Activated naive CD8-positive, alpha-beta T cell treated with anti-CD3 and anti-CD28 coated beads, Interleukin-2, amount 50 U/mL, for 24 hours (primary cell): ENCODE results near the gene PKP1.

ENCODE experiments used
- ATAC-seq: fragments of 150-1000 bp; cut with Tn5 transposase; one replicate; pipeline ENCODE4 v1.10.0; 2021
- DNase-seq: peaks from one replicate; pipeline ENCODE4 v3.0.0; 2021
- H3K27ac Mint-ChIP-seq: one replicate; pipeline ENCODE4 v1.8.0; 2021; ENCODE audit warnings: mild to moderate bottlenecking, mixed read lengths
- H3K27me3 Mint-ChIP-seq: one replicate; pipeline ENCODE4 v1.8.0; 2021; ENCODE audit warnings: mixed read lengths
- H3K36me3 Mint-ChIP-seq: one replicate; pipeline ENCODE4 v1.8.0; 2021; ENCODE audit warnings: low read depth, mixed read lengths
- H3K4me1 Mint-ChIP-seq: one replicate; pipeline ENCODE4 v1.8.0; 2021; ENCODE audit warnings: mixed read lengths
- H3K4me3 Mint-ChIP-seq: one replicate; pipeline ENCODE4 v1.8.0; 2021; ENCODE audit warnings: mild to moderate bottlenecking, moderate library complexity, mixed read lengths
- H3K9me3 Mint-ChIP-seq: one replicate; pipeline ENCODE4 v1.8.0; 2021; ENCODE audit warnings: mixed read lengths

The PKP1 gene

DNA sequence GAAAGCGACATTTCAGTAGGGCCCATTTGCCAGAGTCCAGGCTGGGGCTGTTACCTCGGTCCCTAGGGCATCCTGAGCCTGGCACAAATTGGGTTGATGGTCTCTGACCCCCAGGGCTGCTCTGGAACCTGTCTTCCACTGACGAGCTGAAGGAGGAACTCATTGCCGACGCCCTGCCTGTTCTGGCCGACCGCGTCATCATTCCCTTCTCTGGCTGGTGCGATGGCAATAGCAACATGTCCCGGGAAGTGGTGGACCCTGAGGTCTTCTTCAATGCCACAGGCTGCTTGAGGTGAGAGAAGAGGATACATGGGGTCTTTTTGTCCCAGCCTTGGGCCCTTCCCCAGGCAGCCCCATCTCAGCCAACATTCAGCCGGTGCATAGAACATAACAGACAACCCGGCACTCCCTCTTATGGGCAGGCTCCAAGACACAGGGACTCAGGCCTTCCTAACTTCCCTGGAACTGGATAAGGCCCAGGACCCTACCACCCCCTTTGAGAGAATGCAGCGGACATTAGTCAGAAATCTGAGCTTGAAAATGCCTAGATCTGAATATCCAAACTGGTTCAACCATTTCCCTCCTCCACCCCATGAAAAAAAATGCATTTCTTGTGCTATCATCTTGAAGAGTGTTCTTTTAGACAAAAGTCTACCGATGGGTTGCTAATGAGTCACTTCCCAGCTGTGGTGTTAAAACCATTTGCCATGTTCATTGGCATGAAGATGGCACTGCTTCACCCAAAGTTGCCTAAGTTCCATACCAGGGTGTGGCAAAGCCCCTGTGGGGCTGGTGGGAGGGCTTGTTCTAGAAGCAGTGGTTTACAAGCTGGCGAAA is 35.4 kb downstream of the PKP1 start:
- Mint-ChIP-seq H3K9me3 (no peaks in the 10 kb centered on the region), H3K36me3 (no peaks in the 10 kb centered on the region), H3K4me3 (no peak overlapping the region), H3K4me1 (no peaks in the 10 kb centered on the region), H3K27me3 (peaks cover 3% of the 10 kb centered on the region), H3K27ac (no peak overlapping the region)
- DNase-seq (no peak), ATAC-seq (no peak)

DNA sequence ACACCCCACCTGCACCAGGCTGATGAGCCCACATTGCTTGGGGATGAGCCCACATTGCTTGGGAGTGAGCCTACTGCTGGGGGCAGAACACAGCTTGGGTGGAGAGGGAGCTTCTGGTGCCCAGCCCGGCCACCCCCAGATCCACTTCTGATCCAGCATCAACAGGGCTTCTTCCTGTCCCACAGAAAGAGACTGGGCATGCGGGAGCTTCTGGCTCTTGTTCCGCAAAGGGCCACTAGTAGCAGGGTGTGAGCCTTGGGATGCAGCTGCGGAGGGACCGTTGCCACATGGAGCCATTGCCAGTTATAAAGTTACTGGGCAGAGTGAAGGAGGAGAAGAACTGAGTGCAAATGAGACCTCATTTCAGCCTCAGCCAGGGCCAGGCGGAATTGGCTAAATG is 36.3 kb downstream of the PKP1 start:
- Mint-ChIP-seq H3K9me3 (no peaks in the 10 kb centered on the region), H3K4me3 (no peak overlapping the region), H3K36me3 (no peaks in the 10 kb centered on the region), H3K27me3 (peaks cover 3% of the 10 kb centered on the region), H3K27ac (no peak overlapping the region), H3K4me1 (no peaks in the 10 kb centered on the region)
- no peak for DNase-seq
- no peak for ATAC-seq

DNA sequence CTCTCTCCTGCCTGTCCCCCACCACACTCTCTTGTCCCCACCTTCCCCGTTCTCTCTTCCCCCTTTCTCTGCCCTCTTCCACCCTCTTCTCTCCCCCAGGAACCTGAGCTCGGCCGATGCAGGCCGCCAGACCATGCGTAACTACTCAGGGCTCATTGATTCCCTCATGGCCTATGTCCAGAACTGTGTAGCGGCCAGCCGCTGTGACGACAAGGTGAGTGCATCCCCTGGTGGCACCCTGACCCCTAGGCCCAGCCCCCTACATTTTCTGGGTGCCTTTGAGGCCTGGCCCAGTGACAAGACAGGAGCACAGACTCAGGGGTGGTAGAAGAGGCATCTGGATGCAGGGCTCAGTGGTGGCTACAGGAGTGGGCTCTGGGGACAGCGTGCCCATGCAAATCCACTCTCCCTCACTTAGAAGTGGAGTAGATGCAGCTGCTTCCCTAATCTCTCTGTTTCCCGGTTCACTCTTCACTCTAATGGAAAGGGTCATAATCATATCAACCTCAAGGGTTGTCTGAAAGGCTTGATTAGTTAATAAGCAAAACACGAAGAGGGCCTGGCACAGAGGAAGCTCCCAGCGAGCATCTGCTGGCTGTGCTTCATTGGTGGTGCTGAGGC is 37.0 kb downstream of the PKP1 start:
- Mint-ChIP-seq H3K27ac (no peak overlapping the region), H3K36me3 (no peaks in the 10 kb centered on the region), H3K9me3 (no peaks in the 10 kb centered on the region), H3K4me1 (no peaks in the 10 kb centered on the region), H3K27me3 (peaks cover 3% of the 10 kb centered on the region), H3K4me3 (no peak overlapping the region)
- DNase-seq (no peak), ATAC-seq (no peak)

DNA sequence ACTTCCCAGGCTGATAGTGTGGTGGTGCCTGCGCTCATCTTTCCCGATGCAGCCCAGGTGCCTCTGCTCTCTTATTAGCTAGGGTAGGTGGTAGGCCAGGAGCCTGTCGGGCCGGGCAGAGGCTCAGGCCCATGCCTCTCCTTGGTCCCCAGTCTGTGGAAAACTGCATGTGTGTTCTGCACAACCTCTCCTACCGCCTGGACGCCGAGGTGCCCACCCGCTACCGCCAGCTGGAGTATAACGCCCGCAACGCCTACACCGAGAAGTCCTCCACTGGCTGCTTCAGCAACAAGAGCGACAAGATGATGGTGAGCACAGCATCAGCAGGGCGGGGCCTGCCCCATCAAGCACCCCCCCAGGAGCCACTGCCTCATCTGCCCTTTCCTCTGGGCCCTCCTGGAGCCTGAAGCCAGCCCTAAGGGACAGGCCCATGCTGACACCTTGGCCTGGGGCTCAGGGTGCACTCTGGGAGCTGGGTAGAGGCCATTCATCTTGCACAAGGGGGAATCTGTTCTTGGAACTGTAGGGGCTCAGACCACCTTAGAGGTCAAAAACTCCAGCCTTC is 38.6 kb downstream of the PKP1 start:
- ATAC-seq (no peak), DNase-seq (no peak)
- Mint-ChIP-seq H3K4me3 (no peak overlapping the region), H3K36me3 (no peaks in the 10 kb centered on the region), H3K27ac (no peak overlapping the region), H3K4me1 (no peaks in the 10 kb centered on the region), H3K27me3 (peaks cover 1% of the 10 kb centered on the region), H3K9me3 (no peaks in the 10 kb centered on the region)

DNA sequence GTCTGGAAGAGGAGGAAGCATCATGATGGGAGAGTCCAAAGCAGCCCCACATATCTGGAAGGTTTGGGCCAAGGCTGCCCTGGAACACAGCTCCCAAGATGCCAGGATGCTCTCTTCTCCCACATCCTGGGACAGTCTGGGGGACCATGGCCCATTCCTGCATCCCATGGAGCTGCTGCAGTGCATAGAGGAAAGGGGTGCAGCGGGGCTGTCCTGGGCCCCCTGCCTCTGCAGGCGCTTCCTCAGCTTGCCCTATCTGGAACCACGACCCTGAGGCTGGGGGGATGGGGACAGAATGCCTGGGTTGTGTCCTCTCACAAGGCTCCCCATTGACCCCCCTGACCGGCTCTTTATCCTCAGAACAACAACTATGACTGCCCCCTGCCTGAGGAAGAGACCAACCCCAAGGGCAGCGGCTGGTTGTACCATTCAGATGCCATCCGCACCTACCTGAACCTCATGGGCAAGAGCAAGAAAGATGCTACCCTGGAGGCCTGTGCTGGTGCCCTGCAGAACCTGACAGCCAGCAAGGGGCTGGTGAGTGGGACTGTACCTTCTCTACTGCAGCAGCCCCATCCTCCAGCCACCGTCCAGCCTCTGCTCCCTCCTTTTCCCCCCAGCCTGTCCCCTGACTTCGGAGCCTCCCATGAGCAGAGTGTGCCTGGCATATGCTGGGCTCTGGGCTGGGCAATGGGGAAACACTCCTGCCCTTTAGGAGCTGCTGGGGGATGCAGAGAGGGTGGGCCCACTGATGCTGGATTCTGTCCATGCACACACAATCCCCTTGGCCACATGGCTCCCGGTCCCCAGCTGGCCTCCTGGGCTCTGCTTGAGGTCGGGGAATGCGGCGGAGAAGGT is 39.6 kb downstream of the PKP1 start:
- peaks cover 1% of the 10 kb centered on the region for H3K27me3 Mint-ChIP-seq
- no peaks in the 10 kb centered on the region for H3K4me1 Mint-ChIP-seq
- ATAC-seq (no peak), DNase-seq (no peak)
- H3K27ac Mint-ChIP-seq, result no peak overlapping the region
- no peaks in the 10 kb centered on the region for H3K36me3 Mint-ChIP-seq
- no peaks in the 10 kb centered on the region for H3K9me3 Mint-ChIP-seq
- H3K4me3 Mint-ChIP-seq, result no peak overlapping the region

DNA sequence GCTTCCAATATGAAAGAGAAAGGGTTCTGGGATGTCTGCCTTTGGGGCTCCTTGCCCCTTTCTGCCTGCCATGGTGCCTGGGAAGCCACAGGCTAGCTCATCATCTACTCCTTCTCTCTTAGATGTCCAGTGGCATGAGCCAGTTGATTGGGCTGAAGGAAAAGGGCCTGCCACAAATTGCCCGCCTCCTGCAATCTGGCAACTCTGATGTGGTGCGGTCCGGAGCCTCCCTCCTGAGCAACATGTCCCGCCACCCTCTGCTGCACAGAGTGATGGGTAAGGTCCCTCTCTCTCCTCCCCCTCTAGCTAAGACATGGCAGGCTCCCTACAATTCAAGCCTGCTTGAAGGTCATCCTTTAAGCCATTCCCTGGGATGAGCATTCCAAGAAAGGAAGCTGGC is 41.0 kb downstream of the PKP1 start:
- peaks cover 1% of the 10 kb centered on the region for H3K27me3 Mint-ChIP-seq
- H3K36me3 Mint-ChIP-seq, result no peaks in the 10 kb centered on the region
- ATAC-seq, result no peak
- no peak overlapping the region for H3K27ac Mint-ChIP-seq
- H3K9me3 Mint-ChIP-seq, result no peaks in the 10 kb centered on the region
- H3K4me3 Mint-ChIP-seq, result no peak overlapping the region
- no peaks in the 10 kb centered on the region for H3K4me1 Mint-ChIP-seq
- no peak for DNase-seq

DNA sequence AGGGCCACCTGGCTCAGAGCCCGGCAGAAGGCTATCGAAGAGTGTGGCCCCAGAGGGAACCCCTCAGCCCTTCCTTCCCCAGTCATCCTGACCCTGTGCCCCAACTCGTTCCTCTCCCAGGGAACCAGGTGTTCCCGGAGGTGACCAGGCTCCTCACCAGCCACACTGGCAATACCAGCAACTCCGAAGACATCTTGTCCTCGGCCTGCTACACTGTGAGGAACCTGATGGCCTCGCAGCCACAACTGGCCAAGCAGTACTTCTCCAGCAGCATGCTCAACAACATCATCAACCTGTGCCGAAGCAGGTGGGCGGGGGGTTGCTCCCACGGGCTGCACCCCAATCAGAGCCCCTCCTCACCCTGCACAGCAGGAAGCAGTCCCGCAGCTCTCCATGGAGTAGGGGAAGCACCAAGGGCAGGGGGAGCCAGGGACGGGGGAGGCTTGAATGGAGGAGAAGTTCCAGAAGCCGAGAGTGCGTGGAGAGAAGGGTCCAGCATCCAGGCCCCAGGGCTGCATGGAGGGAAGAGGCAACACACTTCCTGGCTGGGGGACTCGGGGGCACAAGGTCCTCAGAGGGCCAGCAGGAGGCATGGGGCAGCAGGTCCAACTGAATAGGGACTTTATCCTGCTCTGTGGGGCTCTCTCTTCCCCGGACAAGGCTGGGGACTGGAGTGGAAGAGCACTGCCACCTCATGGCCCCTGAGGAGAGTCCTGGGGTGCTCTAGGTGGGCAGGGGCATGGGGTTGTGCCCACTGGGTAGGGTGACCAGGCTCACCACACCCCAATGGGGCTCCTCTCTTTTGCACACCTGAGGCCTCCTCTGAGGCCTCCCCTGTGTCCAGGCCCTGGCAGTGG is 41.7 kb downstream of the PKP1 start:
- no peak for ATAC-seq
- Mint-ChIP-seq H3K4me1 (no peaks in the 10 kb centered on the region), H3K36me3 (no peaks in the 10 kb centered on the region), H3K27ac (no peak overlapping the region), H3K27me3 (peaks cover 1% of the 10 kb centered on the region), H3K4me3 (no peak overlapping the region), H3K9me3 (no peaks in the 10 kb centered on the region)
- no peak for DNase-seq

DNA sequence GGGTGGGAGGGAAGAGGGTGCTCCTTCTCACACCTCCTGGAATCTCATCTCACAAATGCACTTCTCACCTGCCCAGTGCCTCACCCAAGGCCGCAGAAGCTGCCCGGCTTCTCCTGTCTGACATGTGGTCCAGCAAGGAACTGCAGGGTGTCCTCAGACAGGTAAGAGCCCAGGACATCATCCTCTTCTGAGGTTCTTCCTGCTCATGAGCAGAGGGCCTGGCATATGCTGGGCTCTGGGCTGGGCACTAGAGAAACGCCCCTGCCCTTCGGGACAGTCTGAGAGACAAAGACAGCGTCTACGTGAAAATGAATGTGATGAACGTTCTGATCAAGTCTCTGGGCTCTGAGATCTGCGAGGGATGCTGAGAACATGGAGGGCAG is 42.4 kb downstream of the PKP1 start:
- H3K4me3 Mint-ChIP-seq, result no peak overlapping the region
- no peaks in the 10 kb centered on the region for H3K36me3 Mint-ChIP-seq
- DNase-seq, result no peak
- H3K27ac Mint-ChIP-seq, result no peak overlapping the region
- no peaks in the 10 kb centered on the region for H3K4me1 Mint-ChIP-seq
- no peak for ATAC-seq
- no peaks in the 10 kb centered on the region for H3K9me3 Mint-ChIP-seq
- peaks cover 1% of the 10 kb centered on the region for H3K27me3 Mint-ChIP-seq

DNA sequence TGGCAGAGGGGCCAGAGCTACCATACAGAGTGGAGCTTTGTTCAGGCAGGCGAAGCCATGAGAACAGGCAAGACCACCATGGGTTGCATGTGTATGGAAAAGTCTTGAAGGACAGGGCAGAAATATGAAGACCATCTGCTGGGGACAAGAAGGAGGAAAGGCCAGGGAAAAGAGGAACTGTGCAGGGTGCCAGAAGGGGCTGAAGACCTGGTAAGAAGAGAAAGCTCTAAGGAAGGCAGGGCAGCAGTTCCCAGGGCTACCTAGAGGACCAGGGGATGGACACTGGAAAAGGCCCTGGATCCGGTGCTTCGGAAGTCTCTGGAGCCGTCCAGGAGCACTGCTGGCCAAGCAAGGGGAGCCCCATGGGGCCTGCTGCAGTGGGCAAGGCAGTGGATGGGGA is 43.4 kb downstream of the PKP1 start:
- H3K4me3 Mint-ChIP-seq, result no peak overlapping the region
- no peaks in the 10 kb centered on the region for H3K9me3 Mint-ChIP-seq
- ATAC-seq, result no peak
- no peak for DNase-seq
- no peak overlapping the region for H3K27ac Mint-ChIP-seq
- no peaks in the 10 kb centered on the region for H3K4me1 Mint-ChIP-seq
- no peaks in the 10 kb centered on the region for H3K36me3 Mint-ChIP-seq
- H3K27me3 Mint-ChIP-seq, result peaks cover 1% of the 10 kb centered on the region

DNA sequence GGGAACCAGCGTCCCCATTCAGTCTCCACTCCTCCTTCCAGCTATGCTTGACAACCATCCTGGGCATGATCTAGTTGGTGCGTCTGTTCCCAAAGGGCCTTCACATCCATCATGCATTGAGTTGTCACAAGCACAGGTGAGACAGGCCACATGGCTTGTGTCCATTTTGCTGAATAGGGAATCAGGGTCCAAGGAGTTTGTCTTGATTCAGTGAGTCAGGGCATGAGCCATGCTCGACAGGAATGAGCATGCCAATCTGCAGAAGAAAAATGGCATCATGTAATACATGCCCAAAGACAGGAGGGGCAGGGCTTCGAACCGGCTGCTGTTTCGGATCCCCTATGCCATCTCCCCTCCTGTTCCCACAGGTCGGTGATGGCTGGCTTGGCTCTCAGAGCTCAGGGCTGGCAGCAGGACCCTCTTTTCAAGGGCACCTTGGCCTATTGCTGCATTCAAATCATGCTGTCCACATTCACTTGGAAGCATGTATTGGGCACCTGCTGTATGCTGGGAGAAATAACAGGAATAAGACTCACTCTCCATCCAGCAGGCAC is 44.5 kb downstream of the PKP1 start:
- no peaks in the 10 kb centered on the region for H3K36me3 Mint-ChIP-seq
- ATAC-seq, result no peak
- H3K27me3 Mint-ChIP-seq, result peaks cover 1% of the 10 kb centered on the region
- no peak for DNase-seq
- H3K4me3 Mint-ChIP-seq, result no peak overlapping the region
- H3K9me3 Mint-ChIP-seq, result no peaks in the 10 kb centered on the region
- H3K27ac Mint-ChIP-seq, result no peak overlapping the region
- no peaks in the 10 kb centered on the region for H3K4me1 Mint-ChIP-seq

DNA sequence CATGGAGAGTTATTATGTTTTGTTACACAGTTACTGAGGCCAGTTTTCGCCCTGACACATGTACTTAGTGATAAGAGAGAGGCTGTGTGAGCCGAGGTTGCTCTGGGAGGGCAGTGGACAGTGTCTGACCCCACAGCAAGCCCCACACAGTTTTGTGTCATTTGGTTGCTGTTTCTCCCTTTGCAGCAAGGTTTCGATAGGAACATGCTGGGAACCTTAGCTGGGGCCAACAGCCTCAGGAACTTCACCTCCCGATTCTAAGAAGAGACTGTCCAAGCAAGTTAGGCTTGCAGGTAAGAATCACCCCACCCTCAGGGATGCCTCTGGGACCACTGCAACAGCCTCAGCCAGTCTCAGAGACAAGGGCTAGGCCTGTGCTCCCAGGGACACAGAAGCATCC is 45.3 kb downstream of the PKP1 start:
- no peaks in the 10 kb centered on the region for H3K9me3 Mint-ChIP-seq
- H3K27ac Mint-ChIP-seq, result no peak overlapping the region
- H3K27me3 Mint-ChIP-seq, result peaks cover 1% of the 10 kb centered on the region
- ATAC-seq (no peak), DNase-seq (no peak)
- no peak overlapping the region for H3K4me3 Mint-ChIP-seq
- no peaks in the 10 kb centered on the region for H3K4me1 Mint-ChIP-seq
- H3K36me3 Mint-ChIP-seq, result no peaks in the 10 kb centered on the region

DNA sequence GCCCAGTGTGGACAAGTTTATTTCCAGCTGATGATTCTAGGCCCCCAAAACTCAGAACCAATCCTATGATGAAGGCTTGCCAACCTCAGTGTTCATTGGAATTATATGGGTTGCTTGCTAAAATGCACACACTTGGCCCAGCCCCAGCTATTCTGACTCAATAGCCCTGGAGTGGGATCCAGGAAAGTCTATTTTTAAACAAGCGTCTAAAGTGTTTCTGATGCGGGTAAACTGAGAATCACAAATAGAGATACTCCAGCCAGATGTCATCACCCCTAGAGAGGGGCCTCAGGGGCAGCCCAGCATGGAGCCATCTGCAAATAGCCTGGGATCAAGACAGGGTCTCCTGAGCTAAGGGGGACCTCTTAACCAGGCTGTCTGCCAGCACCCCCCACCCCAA is 46.0 kb downstream of the PKP1 start:
- ATAC-seq (no peak), DNase-seq (no peak)
- Mint-ChIP-seq H3K4me3 (no peak overlapping the region), H3K27ac (no peak overlapping the region), H3K9me3 (no peaks in the 10 kb centered on the region), H3K36me3 (no peaks in the 10 kb centered on the region), H3K4me1 (no peaks in the 10 kb centered on the region), H3K27me3 (peaks cover 1% of the 10 kb centered on the region)

DNA sequence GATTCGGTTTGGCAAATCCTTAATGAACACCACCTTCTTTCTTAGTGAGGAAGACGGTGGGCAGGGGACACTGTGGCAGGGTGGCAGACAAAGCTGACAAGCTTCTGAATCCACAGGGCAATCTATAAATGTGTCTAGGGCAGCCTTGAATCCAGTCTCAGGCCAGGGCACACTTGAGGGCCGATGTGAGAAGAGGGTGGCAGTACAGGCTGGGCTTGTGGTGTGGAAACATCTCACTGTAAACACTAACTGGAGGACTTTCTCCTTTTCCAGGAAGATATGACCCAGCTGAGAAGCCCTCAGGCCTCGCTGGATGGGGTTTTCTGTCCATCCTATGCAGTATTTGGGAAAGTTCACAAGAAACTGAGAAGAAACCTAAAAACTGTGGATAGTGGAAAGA is 46.5 kb downstream of the PKP1 start:
- no peak overlapping the region for H3K4me3 Mint-ChIP-seq

DNA sequence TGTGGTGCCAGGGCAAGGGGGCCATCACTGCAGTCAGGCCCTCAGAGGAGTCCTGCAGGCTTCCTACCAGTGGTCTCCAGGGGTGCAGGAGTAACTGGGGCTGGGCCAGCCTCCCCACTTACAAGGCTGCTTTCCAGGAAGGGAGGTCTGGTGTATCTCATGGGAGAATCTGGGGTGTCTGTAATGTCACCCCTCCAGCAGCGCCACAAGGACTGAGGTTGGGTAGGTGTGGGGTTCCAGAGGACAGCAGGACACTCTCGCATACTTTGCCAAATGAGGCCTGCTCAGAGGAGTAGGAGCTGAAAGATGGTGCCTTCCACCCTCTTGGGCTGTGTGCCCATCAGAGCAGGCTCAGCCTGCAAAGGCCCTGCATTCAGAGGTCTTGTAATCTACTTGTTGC is 47.2 kb downstream of the PKP1 start:
- Mint-ChIP-seq H3K27me3 (peaks cover 1% of the 10 kb centered on the region), H3K36me3 (no peaks in the 10 kb centered on the region), H3K27ac (no peak overlapping the region), H3K4me3 (no peak overlapping the region), H3K4me1 (no peaks in the 10 kb centered on the region), H3K9me3 (no peaks in the 10 kb centered on the region)
- DNase-seq (no peak), ATAC-seq (no peak)

More for the DNA sequence above, 46.5 kb downstream of the PKP1 start:
- no peaks in the 10 kb centered on the region for H3K4me1 Mint-ChIP-seq
- peaks cover 1% of the 10 kb centered on the region for H3K27me3 Mint-ChIP-seq
- no peaks in the 10 kb centered on the region for H3K9me3 Mint-ChIP-seq
- no peak overlapping the region for H3K27ac Mint-ChIP-seq
- DNase-seq (no peak), ATAC-seq (no peak)
- H3K36me3 Mint-ChIP-seq, result no peaks in the 10 kb centered on the region
